ENCODE data around the gene POU2F1.

Gene POU2F1

DNA sequence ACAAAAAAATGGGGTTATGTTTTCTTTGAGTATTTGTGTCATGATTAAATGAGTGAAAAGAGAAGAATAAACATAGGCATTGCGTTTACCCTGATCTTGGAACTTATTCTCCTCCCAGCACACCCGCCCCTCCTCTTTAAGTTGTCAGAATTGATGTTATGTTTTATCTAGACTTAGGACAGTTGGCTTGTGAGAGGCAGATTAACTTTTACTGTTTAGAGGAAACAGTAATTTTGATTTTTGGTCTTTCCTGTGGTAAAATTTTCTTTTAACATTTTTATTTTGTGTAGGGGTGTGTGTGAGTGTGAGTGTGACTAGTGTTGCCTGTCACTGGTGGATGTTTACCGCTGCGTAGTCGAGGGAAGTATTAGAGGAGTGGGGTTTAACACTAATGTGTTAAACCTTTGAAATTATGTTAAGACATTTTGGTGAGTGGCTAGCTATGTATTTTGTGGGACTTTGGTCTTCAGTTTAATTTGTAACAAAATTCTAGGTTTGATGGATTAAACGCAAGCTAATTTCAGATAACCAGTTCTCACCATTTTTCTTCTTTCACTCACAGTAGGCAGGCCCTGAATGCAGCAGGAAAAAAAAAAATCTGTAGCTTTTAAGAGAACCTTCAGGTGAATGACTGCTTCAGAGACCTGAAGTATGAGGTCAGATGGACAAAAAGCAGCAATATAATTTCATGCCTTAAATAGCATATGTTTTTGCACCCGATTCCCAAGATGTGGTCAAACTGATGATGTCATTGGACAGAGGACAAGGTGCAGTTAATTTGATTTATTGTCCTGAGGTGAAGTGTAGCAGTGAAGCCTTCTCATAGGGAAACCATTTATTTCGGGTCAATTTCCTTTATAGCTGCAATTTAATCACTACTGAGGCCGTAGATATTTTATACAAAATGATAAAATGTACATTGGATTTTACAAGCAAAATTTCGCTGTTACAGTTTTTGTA lies 2.7 kb downstream of the POU2F1 start (continued):
- TF ChIP-seq, protein P1, sequence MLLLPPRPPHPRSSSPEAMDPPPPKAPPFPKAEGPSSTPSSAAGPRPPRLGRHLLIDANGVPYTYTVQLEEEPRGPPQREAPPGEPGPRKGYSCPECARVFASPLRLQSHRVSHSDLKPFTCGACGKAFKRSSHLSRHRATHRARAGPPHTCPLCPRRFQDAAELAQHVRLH (tag by site-specific recombination; IDR thresholded peaks at IDR 0.05): 0 out of 2 replicates have a peak, but pooled peaks have one; percentile 10
- no peak for TF ChIP-seq ZNF473 (tag by site-specific recombination; IDR thresholded peaks at IDR 0.05)
- TF ChIP-seq, protein P2, sequence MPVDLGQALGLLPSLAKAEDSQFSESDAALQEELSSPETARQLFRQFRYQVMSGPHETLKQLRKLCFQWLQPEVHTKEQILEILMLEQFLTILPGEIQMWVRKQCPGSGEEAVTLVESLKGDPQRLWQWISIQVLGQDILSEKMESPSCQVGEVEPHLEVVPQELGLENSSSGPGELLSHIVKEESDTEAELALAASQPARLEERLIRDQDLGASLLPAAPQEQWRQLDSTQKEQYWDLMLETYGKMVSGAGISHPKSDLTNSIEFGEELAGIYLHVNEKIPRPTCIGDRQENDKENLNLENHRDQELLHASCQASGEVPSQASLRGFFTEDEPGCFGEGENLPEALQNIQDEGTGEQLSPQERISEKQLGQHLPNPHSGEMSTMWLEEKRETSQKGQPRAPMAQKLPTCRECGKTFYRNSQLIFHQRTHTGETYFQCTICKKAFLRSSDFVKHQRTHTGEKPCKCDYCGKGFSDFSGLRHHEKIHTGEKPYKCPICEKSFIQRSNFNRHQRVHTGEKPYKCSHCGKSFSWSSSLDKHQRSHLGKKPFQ (tag by site-specific recombination; IDR thresholded peaks at IDR 0.05): peak; percentile 87
- TF ChIP-seq ZXDB (tag by site-specific recombination; IDR thresholded peaks at IDR 0.05): peak; percentile 71
- no peak for TF ChIP-seq ZNF658 (tag by site-specific recombination; IDR thresholded peaks at IDR 0.05)
- TF ChIP-seq, protein P3, sequence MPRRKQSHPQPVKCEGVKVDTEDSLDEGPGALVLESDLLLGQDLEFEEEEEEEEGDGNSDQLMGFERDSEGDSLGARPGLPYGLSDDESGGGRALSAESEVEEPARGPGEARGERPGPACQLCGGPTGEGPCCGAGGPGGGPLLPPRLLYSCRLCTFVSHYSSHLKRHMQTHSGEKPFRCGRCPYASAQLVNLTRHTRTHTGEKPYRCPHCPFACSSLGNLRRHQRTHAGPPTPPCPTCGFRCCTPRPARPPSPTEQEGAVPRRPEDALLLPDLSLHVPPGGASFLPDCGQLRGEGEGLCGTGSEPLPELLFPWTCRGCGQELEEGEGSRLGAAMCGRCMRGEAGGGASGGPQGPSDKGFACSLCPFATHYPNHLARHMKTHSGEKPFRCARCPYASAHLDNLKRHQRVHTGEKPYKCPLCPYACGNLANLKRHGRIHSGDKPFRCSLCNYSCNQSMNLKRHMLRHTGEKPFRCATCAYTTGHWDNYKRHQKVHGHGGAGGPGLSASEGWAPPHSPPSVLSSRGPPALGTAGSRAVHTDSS (tag by site-specific recombination; IDR thresholded peaks at IDR 0.05): 0 out of 2 replicates have a peak, but pooled peaks have one; percentile 38
- TF ChIP-seq TRIM28 (IDR thresholded peaks at IDR 0.05; ENCODE audit: borderline replicate concordance, low read length): no peak
- TF ChIP-seq, protein P4, sequence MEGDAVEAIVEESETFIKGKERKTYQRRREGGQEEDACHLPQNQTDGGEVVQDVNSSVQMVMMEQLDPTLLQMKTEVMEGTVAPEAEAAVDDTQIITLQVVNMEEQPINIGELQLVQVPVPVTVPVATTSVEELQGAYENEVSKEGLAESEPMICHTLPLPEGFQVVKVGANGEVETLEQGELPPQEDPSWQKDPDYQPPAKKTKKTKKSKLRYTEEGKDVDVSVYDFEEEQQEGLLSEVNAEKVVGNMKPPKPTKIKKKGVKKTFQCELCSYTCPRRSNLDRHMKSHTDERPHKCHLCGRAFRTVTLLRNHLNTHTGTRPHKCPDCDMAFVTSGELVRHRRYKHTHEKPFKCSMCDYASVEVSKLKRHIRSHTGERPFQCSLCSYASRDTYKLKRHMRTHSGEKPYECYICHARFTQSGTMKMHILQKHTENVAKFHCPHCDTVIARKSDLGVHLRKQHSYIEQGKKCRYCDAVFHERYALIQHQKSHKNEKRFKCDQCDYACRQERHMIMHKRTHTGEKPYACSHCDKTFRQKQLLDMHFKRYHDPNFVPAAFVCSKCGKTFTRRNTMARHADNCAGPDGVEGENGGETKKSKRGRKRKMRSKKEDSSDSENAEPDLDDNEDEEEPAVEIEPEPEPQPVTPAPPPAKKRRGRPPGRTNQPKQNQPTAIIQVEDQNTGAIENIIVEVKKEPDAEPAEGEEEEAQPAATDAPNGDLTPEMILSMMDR (tag by site-specific recombination; IDR thresholded peaks at IDR 0.05): no peak
- TF ChIP-seq ZNF433 (tag by site-specific recombination; IDR thresholded peaks at IDR 0.05; ENCODE audit: low read depth): no peak
- TF ChIP-seq, protein P5, sequence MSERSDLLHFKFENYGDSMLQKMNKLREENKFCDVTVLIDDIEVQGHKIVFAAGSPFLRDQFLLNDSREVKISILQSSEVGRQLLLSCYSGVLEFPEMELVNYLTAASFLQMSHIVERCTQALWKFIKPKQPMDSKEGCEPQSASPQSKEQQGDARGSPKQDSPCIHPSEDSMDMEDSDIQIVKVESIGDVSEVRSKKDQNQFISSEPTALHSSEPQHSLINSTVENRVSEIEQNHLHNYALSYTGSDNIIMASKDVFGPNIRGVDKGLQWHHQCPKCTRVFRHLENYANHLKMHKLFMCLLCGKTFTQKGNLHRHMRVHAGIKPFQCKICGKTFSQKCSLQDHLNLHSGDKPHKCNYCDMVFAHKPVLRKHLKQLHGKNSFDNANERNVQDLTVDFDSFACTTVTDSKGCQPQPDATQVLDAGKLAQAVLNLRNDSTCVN (tag by site-specific recombination; optimal IDR thresholded peaks at IDR 0.05): no peak
- TF ChIP-seq KLF9 (tag by site-specific recombination; IDR thresholded peaks at IDR 0.05; ENCODE audit: low read depth): no peak
- TF ChIP-seq ZNF266 (tag by site-specific recombination; IDR thresholded peaks at IDR 0.05; ENCODE audit: low read depth): no peak
- TF ChIP-seq ZNF354C (tag by site-specific recombination; IDR thresholded peaks at IDR 0.05; ENCODE audit: borderline replicate concordance, low read depth): no peak
- TF ChIP-seq ZNF112 (tag by site-specific recombination; IDR thresholded peaks at IDR 0.05): no peak
- TF ChIP-seq, protein P6, sequence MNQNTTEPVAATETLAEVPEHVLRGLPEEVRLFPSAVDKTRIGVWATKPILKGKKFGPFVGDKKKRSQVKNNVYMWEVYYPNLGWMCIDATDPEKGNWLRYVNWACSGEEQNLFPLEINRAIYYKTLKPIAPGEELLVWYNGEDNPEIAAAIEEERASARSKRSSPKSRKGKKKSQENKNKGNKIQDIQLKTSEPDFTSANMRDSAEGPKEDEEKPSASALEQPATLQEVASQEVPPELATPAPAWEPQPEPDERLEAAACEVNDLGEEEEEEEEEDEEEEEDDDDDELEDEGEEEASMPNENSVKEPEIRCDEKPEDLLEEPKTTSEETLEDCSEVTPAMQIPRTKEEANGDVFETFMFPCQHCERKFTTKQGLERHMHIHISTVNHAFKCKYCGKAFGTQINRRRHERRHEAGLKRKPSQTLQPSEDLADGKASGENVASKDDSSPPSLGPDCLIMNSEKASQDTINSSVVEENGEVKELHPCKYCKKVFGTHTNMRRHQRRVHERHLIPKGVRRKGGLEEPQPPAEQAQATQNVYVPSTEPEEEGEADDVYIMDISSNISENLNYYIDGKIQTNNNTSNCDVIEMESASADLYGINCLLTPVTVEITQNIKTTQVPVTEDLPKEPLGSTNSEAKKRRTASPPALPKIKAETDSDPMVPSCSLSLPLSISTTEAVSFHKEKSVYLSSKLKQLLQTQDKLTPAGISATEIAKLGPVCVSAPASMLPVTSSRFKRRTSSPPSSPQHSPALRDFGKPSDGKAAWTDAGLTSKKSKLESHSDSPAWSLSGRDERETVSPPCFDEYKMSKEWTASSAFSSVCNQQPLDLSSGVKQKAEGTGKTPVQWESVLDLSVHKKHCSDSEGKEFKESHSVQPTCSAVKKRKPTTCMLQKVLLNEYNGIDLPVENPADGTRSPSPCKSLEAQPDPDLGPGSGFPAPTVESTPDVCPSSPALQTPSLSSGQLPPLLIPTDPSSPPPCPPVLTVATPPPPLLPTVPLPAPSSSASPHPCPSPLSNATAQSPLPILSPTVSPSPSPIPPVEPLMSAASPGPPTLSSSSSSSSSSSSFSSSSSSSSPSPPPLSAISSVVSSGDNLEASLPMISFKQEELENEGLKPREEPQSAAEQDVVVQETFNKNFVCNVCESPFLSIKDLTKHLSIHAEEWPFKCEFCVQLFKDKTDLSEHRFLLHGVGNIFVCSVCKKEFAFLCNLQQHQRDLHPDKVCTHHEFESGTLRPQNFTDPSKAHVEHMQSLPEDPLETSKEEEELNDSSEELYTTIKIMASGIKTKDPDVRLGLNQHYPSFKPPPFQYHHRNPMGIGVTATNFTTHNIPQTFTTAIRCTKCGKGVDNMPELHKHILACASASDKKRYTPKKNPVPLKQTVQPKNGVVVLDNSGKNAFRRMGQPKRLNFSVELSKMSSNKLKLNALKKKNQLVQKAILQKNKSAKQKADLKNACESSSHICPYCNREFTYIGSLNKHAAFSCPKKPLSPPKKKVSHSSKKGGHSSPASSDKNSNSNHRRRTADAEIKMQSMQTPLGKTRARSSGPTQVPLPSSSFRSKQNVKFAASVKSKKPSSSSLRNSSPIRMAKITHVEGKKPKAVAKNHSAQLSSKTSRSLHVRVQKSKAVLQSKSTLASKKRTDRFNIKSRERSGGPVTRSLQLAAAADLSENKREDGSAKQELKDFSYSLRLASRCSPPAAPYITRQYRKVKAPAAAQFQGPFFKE (tag by site-specific recombination; IDR thresholded peaks at IDR 0.05; ENCODE audit: borderline replicate concordance): no peak
- no peak for TF ChIP-seq ZNF274 (IDR thresholded peaks at IDR 0.05; ENCODE audit: low read length)
- no peak for TF ChIP-seq ZNF274 (tag by site-specific recombination; IDR thresholded peaks at IDR 0.05; ENCODE audit: borderline replicate concordance)
- TF ChIP-seq SETDB1 (IDR thresholded peaks at IDR 0.05; ENCODE audit: insufficient read length, low read length): no peak
- peak; percentile 67 for TF ChIP-seq ZBTB17 (tag by site-specific recombination; IDR thresholded peaks at IDR 0.05)
- no peak for TF ChIP-seq ZNF121 (tag by site-specific recombination; IDR thresholded peaks at IDR 0.05)
- peak; percentile 58; the same call in 1 of the 2 replicates for TF ChIP-seq ZNF324 (tag by site-specific recombination; IDR thresholded peaks at IDR 0.05)
- TF ChIP-seq ZNF514 (tag by site-specific recombination; IDR thresholded peaks at IDR 0.05): no peak
- no peak for TF ChIP-seq ZNF23 (tag by site-specific recombination; IDR thresholded peaks at IDR 0.05; ENCODE audit: borderline replicate concordance)
- TF ChIP-seq ZNF394 (tag by site-specific recombination; IDR thresholded peaks at IDR 0.05; ENCODE audit: borderline replicate concordance): peak; percentile 68; the same call in 1 of the 2 replicates
- TF ChIP-seq ZNF561 (tag by site-specific recombination; IDR thresholded peaks at IDR 0.05; ENCODE audit: borderline replicate concordance): no peak
- TF ChIP-seq ZNF2 (tag by site-specific recombination; IDR thresholded peaks at IDR 0.05): no peak
- no peak for TF ChIP-seq YY2 (tag by site-specific recombination; IDR thresholded peaks at IDR 0.05)

Data from HEK293 (cell line).